ENCODE data around the gene TMEM192. TPM values are rescaled to one million over a fixed set of nuclear protein-coding genes. Genes with fewer than 3 reads are reported as not detected.

The TMEM192 gene
- total RNA-seq = 9.9 and 11.0 TPM in 2 replicates

GRCh38 chr4:165112368-165113121 lies at the start of gene TMEM192:
Gene TMEM192 (minus strand): TSS chr4:165112860. CDS start chr4:165112773, 87 bp downstream.

GRCh38 chr4:165053645-165054044 lies 59.0 kb downstream of the TMEM192 start, which contains the start of gene TRIM75:
Gene TRIM75 (plus strand): TSS chr4:165053866. CDS start chr4:165059148, 5,282 bp downstream.

GRCh38 chr4:165031436-165032211 lies 81.0 kb downstream of the TMEM192 start, which contains the start of gene TRIM60:
Gene TRIM60 (plus strand): TSS chr4:165031999. CDS start chr4:165040073, 8,074 bp downstream.

Other genes starting within 250 kb of the TMEM192 start
- gene APELA, start 235.7 kb downstream of the TMEM192 start, total RNA-seq = not detected in 2 replicates
- gene TRIM61, start 135.2 kb downstream of the TMEM192 start, total RNA-seq = 0.58 and 1.4 TPM in 2 replicates
- gene TRIM60, start 80.9 kb downstream of the TMEM192 start, total RNA-seq = not detected in 2 replicates
- not detected in 2 replicates for gene TRIM75, start 59.0 kb downstream of the TMEM192 start, total RNA-seq
- 6.9 and 7.3 TPM in 2 replicates for gene KLHL2, start 94.7 kb upstream of the TMEM192 start, total RNA-seq
- 475 and 585 TPM in 2 replicates for gene MSMO1, start 214.8 kb upstream of the TMEM192 start, total RNA-seq

All from myometrial cell (primary cell).